Gastrocnemius medialis (tissue), 4 donors: Measurements from ENCODE around the gene MRPL17. TPM values are rescaled to one million over a fixed set of nuclear protein-coding genes. Genes with fewer than 3 reads are reported as not detected.

Experiments used
- ATAC-seq, 2 donors: fragments of 150-250 bp; one replicate each; pipeline ENCODE4 v1.9.1; 2016
- DNase-seq, 2 donors: peaks; one replicate each; pipeline ENCODE4 v3.0.0-alpha.2; 2019
- H3K27ac ChIP-seq, 4 donors: fragments of 200-600 bp; sonication (generic); 1 replicate in 1 of 4; 2 replicates in 3 of 4; pipeline ENCODE4 v1.5.1; 2016 to 2018; ENCODE audit warnings: mild to moderate bottlenecking in 2 of 4, moderate library complexity in 1 of 4
- H3K27me3 ChIP-seq, 3 donors: fragments of 200-600 bp; sonication (generic) in 2 of 3; 1 replicate in 1 of 3; 2 replicates in 2 of 3; pipeline versions ENCODE4 v1.5.1 to v1.6.0; 2016 to 2019; ENCODE audit warnings: mild to moderate bottlenecking in 1 of 3, moderate library complexity in 1 of 3
- H3K36me3 ChIP-seq, 2 donors: fragments of 200-600 bp; sonication (generic) in 1 of 2; one replicate each; pipeline ENCODE4 v1.5.1; 2017 to 2018
- H3K4me1 ChIP-seq, 2 donors: fragments of 200-600 bp; sonication (generic) in 1 of 2; one replicate each; pipeline ENCODE4 v1.5.1; 2016 to 2017; ENCODE audit warnings: mild to moderate bottlenecking in 2 of 2
- H3K4me3 ChIP-seq, 4 donors: fragments of 200-600 bp; sonication (generic) in 3 of 4; 1 replicate in 1 of 4; 2 replicates in 3 of 4; pipeline ENCODE4 v1.5.1; 2016 to 2019; ENCODE audit warnings: mild to moderate bottlenecking in 2 of 4
- H3K9me3 ChIP-seq, 3 donors: fragments of 200-600 bp; sonication (generic) in 2 of 3; 1 replicate in 1 of 3; 2 replicates in 2 of 3; pipeline ENCODE4 v1.5.1; 2016 to 2019
- CTCF ChIP-seq, 5 experiments: fragments of 450-650 bp in 3 of 5; fragments of 200-600 bp in 2 of 5; sonication (generic) in 2 of 5; IDR thresholded peaks in 4 of 5; conservative IDR thresholded peaks in 1 of 5; 1 replicate in 4 of 5; 2 replicates in 1 of 5; pipeline ENCODE4 v1.5.1; 2016 to 2019; ENCODE audit warnings: antibody characterized with exemption in 5 of 5, mild to moderate bottlenecking in 3 of 5, moderate library complexity in 3 of 5
- POLR2A ChIP-seq, 2 donors: fragments of 450-650 bp; IDR thresholded peaks; one replicate each; pipeline ENCODE4 v1.6.1; 2017; ENCODE audit warnings: antibody characterized with exemption in 2 of 2, mild to moderate bottlenecking in 2 of 2, moderate library complexity in 2 of 2
- in situ Hi-C, 4 donors: fragments of 200-750 bp; cut with MboI; loops; one replicate each; pipeline versions ENCODE4 v1.15.0 to v1.8.0; 2017; ENCODE audit warnings: low sequenced_read_pairs in 4 of 4
- intact Hi-C: fragments of 100-400 bp; cut with DNase I; formaldehyde crosslinking; loops from one replicate; pipeline ENCODE4 v1.15.1; 2023; ENCODE audit warnings: low total_unique reads
- total RNA-seq, 4 donors: library from RNA; depleted of rRNA; stranded (reverse); fragments of >200 nt; gene quantifications; one replicate each; pipeline versions ENCODE4 v1.1.0 to v1.2.3, GENCODE V29; 2016

MRPL17 gene
- total RNA-seq, 4 donors from 2014 or later: 25.1 to 33.4 (median 27.7) TPM

- in situ Hi-C loops: loop anchor here in 2 of 4 donors (5.0 to 10.0 kb wide), 2 partner anchors 140 to 143 kb away; no protein-coding TSS in a partner anchor
- Histone ChIP-seq H3K27ac (peak overlapping the region in 3 of 4 donors; percentile 35 to 47 (median 36)), H3K4me3 (no peak overlapping the region), H3K36me3 (no peaks in the 10 kb centered on the region), H3K27me3 (no peaks in the 10 kb centered on the region), H3K9me3 (no peaks in the 10 kb centered on the region), H3K4me1 (no peaks in the 10 kb centered on the region)
- DNase-seq (no peak), ATAC-seq (no peak)
- TF ChIP-seq POLR2A (IDR thresholded peaks at IDR 0.05) (no peak), CTCF (IDR thresholded peaks at IDR 0.05 in 4 of 5, conservative IDR thresholded peaks at IDR 0.05 in 1 of 5) (no peak)
- intact Hi-C loops: no loop called here
Measured at GRCh38 chr11:6674862-6675261, 8.3 kb downstream of the MRPL17 start.

- no peaks in the 10 kb centered on the region for H3K4me1 ChIP-seq
- ATAC-seq (no peak), DNase-seq (no peak)
- no peaks in the 10 kb centered on the region for H3K9me3 ChIP-seq
- intact Hi-C loops (no loop called here), in situ Hi-C loops (loop anchor here in 1 of 4 donors (10.0 kb wide), 1 partner anchor 139 kb away; no protein-coding TSS in a partner anchor)
- no peaks in the 10 kb centered on the region for H3K27me3 ChIP-seq
- H3K36me3 ChIP-seq: no peaks in the 10 kb centered on the region
- H3K27ac ChIP-seq: peak overlapping the region in 3 of 4 donors; percentile 35 to 47 (median 36)
- H3K4me3 ChIP-seq: no peak overlapping the region
- TF ChIP-seq CTCF (IDR thresholded peaks at IDR 0.05 in 4 of 5, conservative IDR thresholded peaks at IDR 0.05 in 1 of 5) (no peak), POLR2A (IDR thresholded peaks at IDR 0.05) (no peak)
Measured at GRCh38 chr11:6674219-6674597, 8.9 kb downstream of the MRPL17 start.

GRCh38 chr11:6673523-6674218 is 9.5 kb downstream of the MRPL17 start:
- H3K4me3 ChIP-seq: no peak overlapping the region
- H3K4me1 ChIP-seq: no peaks in the 10 kb centered on the region
- DNase-seq (no peak), ATAC-seq (no peak)
- no peaks in the 10 kb centered on the region for H3K36me3 ChIP-seq
- in situ Hi-C loops: loop anchor here in 1 of 4 donors (10.0 kb wide), 1 partner anchor 139 kb away; no protein-coding TSS in a partner anchor
- TF ChIP-seq POLR2A (IDR thresholded peaks at IDR 0.05) (no peak), CTCF (IDR thresholded peaks at IDR 0.05 in 4 of 5, conservative IDR thresholded peaks at IDR 0.05 in 1 of 5) (no peak)
- intact Hi-C loops: no loop called here
- H3K9me3 ChIP-seq: no peaks in the 10 kb centered on the region
- H3K27me3 ChIP-seq: no peaks in the 10 kb centered on the region
- H3K27ac ChIP-seq: no peak overlapping the region

- ATAC-seq (no peak), DNase-seq (no peak)
- H3K4me1 ChIP-seq: no peaks in the 10 kb centered on the region
- no peaks in the 10 kb centered on the region for H3K9me3 ChIP-seq
- intact Hi-C loops: no loop called here
- in situ Hi-C loops: loop anchor here in 1 of 4 donors (10.0 kb wide), 1 partner anchor 137 kb away; no protein-coding TSS in a partner anchor
- H3K4me3 ChIP-seq: no peak overlapping the region
- H3K27me3 ChIP-seq: no peaks in the 10 kb centered on the region
- no peak overlapping the region for H3K27ac ChIP-seq
- H3K36me3 ChIP-seq: no peaks in the 10 kb centered on the region
- TF ChIP-seq POLR2A (IDR thresholded peaks at IDR 0.05) (no peak), CTCF (IDR thresholded peaks at IDR 0.05 in 4 of 5, conservative IDR thresholded peaks at IDR 0.05 in 1 of 5) (no peak)
Measured at GRCh38 chr11:6671991-6672390, 11.1 kb downstream of the MRPL17 start.
